RWPE2 (cell line): ENCODE measurements around the gene VAC14.

Experiments used
- ATAC-seq: fragments of 200-7000 bp; cut with Tn5 transposase; 3 replicates; pipeline ENCODE4 v1.9.1; 2021; ENCODE audit warnings: low read depth
- DNase-seq: peaks from one replicate; pipeline ENCODE4 v3.0.0-alpha.2; 2020; ENCODE audit warnings: low spot score
- H3K27ac ChIP-seq: fragments of 450-650 bp; 2 replicates; pipeline ENCODE4 v1.5.1; 2017; ENCODE audit warnings: mild to moderate bottlenecking; ENCODE audit not compliant: poor library complexity, severe bottlenecking
- H3K27me3 ChIP-seq: fragments of 250-450 bp; sonication (Bioruptor Pico); 2 replicates; pipeline ENCODE4 v1.5.1; 2021; ENCODE audit warnings: mild to moderate bottlenecking, moderate library complexity; ENCODE audit not compliant: insufficient read depth, poor library complexity, severe bottlenecking
- H3K36me3 ChIP-seq: fragments of 250-450 bp; sonication (Bioruptor Pico); 2 replicates; pipeline ENCODE4 v1.5.1; 2020; ENCODE audit warnings: low read depth, mild to moderate bottlenecking, moderate library complexity
- H3K4me1 ChIP-seq: fragments of 250-450 bp; sonication (Bioruptor Pico); 2 replicates; pipeline ENCODE4 v1.5.1; 2021; ENCODE audit warnings: mild to moderate bottlenecking, moderate library complexity; ENCODE audit not compliant: insufficient read depth, poor library complexity, severe bottlenecking
- H3K4me3 ChIP-seq: fragments of 250-450 bp; sonication (Bioruptor Pico); 2 replicates; pipeline ENCODE4 v1.5.1; 2021; ENCODE audit warnings: mild to moderate bottlenecking, moderate library complexity; ENCODE audit not compliant: severe bottlenecking
- H3K9me3 ChIP-seq: fragments of 250-450 bp; sonication (Bioruptor Pico); 2 replicates; pipeline ENCODE4 v1.5.1; 2021; ENCODE audit warnings: mild to moderate bottlenecking, moderate library complexity; ENCODE audit not compliant: severe bottlenecking
- TF ChIP-seq, protein P1 (sequence below): fragments of 450-650 bp; IDR thresholded peaks from one replicate; pipeline ENCODE4 v1.5.1; 2017; ENCODE audit warnings: mild to moderate bottlenecking, moderate library complexity; ENCODE audit not compliant: poor library complexity, severe bottlenecking

VAC14 gene

DNA sequence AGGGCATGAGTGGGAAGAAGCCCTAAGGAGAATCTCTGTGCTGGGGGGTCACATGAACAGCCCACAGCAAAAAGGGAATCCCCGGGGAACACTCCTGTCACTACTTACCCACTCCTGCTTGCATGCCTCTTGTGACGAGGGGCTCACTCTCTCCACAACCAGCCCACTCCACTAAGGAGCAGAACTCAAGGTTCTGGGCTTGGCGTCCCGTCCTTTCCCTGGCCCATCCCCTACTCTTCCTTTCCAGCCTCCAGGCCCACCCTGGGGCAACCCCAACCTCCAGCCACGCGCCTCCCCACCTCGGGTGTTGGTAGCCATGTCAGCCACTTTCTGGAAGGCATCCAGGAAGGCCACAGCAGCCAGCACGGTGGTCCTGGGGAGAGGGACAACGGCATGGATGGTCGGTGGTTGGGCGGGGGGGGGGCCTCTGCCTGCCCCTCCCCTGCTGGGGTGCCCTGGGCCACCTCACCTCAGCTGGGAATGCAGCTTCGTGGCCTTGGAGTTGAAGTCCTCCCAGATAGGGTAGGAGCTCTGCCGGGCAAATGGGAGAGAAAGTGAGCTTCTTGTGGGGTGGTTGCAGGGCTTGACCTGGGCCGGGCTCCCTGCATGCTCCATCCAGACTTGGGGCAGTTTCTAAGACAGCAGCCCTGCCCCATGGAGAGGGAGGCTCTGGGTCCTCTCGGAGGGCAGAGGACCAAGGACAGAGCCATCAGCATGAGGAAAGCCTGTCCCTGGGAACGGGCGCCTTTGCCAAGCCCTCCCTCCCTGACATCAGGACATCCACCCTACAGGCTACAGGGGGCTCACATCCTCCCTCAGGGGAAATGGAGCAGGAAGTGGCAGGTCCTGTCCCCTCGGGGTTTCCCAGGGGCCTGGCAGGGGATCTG is 120.2 kb downstream of the VAC14 start:
- H3K4me3 ChIP-seq = no peak overlapping the region
- H3K4me1 ChIP-seq = peaks cover 29% of the 10 kb centered on the region
- H3K27ac ChIP-seq = peak overlapping the region; percentile 92
- H3K36me3 ChIP-seq = peaks cover 80% of the 10 kb centered on the region
- DNase-seq = no peak
- H3K9me3 ChIP-seq = no peaks in the 10 kb centered on the region
- ATAC-seq = no peak
- H3K27me3 ChIP-seq = no peaks in the 10 kb centered on the region
- TF ChIP-seq, protein P1, sequence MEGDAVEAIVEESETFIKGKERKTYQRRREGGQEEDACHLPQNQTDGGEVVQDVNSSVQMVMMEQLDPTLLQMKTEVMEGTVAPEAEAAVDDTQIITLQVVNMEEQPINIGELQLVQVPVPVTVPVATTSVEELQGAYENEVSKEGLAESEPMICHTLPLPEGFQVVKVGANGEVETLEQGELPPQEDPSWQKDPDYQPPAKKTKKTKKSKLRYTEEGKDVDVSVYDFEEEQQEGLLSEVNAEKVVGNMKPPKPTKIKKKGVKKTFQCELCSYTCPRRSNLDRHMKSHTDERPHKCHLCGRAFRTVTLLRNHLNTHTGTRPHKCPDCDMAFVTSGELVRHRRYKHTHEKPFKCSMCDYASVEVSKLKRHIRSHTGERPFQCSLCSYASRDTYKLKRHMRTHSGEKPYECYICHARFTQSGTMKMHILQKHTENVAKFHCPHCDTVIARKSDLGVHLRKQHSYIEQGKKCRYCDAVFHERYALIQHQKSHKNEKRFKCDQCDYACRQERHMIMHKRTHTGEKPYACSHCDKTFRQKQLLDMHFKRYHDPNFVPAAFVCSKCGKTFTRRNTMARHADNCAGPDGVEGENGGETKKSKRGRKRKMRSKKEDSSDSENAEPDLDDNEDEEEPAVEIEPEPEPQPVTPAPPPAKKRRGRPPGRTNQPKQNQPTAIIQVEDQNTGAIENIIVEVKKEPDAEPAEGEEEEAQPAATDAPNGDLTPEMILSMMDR = no peak

DNA sequence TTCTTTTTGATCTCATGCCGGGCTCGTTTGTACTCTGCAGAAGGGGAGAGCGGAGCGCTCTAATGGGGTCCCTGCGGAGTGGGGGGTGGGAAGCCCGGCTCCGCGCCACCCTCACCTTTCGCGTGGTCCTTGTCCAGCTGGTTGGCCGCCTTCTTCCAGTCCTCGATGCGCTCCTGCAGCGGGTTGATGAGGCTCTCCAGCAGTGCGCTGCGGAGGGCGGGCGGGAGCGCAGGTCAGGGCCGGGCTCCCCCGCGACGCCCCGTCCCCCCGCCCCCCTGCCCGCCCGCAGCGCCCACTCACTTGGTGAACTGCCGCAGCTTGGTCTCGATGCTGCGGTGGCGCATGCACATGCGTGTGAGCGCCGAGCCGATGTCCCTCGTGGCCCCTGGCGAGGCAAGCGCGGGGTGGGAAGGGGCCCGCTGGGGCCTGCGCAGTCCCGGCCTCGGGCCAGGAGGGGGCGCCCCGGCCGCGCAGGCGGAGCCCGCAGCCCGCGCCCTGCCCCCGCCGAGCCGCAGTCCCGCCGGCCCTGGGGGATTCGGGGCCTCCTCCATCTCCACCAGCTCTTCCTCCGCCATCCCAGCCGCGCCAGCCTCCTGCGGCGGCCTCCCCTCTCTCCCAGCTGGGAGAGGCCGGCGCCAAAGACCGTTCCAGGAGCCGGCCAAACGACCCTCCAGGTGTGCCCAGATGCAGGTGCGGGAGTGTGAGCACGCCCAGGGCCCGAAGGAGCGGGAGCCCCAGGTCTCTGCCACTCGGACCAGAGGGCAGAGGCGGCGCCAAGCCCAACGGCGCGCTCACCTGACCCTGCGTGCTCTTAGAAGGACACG is 121.1 kb downstream of the VAC14 start:
- ATAC-seq (no peak), DNase-seq (no peak)
- no peaks in the 10 kb centered on the region for H3K9me3 ChIP-seq
- H3K27ac ChIP-seq = peak overlapping the region; percentile 92
- H3K4me1 ChIP-seq = peaks cover 29% of the 10 kb centered on the region
- H3K4me3 ChIP-seq = no peak overlapping the region
- TF ChIP-seq, protein P1 = peak; percentile 65
- H3K36me3 ChIP-seq = peaks cover 87% of the 10 kb centered on the region
- no peaks in the 10 kb centered on the region for H3K27me3 ChIP-seq

DNA sequence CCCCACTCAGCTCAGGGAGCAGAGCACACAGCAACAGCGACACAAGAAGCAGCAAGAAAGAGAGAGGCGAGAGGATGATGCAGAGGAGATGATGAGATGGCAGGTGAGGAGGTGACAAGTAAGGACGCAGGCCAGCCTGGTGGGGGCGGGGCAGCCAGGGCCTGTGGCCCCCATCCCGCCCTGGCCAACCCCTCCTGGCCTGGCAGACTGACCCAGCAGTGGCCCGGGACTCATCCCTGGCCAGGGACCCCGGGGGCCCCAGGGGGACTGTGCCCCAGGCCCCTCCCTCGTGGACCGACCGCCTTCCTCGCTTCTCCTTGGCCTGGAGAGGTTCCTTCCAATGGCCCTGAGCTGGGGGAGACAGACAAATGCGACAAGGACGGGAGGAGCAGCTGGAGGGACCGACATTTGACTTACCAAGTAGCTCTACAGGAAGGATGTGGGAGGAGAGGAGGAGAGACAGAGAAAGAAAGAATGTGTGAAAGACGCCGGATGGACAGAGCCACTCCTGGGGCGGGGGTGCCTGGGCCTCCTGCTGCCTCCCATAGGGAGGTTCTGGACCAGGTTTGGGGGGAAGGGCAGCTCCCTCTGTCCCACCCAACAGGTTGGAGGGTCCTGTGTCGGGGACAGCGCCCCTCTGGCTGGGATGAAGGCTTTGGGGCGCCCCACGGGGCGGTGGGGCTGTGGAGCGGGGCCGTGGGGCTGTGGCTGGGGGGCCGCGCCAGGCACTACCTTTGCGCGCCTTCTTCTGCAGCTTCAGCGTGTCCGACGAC is 121.9 kb downstream of the VAC14 start:
- Histone ChIP-seq H3K36me3 (peaks cover 91% of the 10 kb centered on the region), H3K4me1 (peaks cover 29% of the 10 kb centered on the region), H3K27me3 (no peaks in the 10 kb centered on the region), H3K9me3 (no peaks in the 10 kb centered on the region), H3K4me3 (no peak overlapping the region), H3K27ac (no peak overlapping the region)
- ATAC-seq = no peak
- TF ChIP-seq, protein P1 = no peak
- no peak for DNase-seq

DNA sequence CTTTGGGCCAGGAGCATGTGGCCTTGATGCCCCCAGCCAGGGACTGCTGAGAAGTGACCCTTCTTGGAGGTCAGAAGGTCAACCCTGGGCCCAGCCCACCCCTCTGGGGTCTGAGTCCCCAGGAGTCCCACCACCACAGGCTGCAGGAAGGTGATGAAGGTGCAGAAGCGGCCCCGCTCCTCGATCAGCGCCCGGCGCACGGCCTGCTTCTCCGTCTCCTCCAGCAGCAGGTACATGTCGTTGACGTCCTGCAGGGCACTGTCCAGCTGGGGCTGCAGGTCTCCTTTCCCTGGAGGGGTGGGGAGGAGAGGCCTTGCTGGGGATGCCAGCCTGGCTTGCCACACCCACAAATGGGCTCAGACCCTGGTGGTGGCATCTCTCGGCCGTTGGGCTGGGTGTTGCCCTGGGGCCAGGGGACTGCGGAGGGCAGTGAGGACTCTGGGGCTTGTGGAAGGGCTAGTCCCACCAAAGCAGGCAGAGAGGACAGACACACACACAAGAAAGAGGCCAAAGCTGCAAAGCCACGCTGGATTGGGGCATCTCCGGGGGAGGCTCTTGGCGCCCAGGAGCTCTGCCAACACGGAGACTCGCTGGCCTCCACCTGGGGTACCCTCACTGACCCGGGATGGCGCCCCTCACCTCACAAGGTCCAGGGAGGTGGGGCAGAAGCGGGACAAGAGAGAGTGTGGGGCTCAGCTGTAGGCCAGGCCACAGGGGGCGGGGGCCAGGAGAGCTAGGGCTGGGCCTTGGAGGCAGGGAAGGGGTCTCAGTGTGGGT is 122.6 kb downstream of the VAC14 start:
- DNase-seq (no peak), ATAC-seq (no peak)
- Histone ChIP-seq H3K27ac (no peak overlapping the region), H3K9me3 (no peaks in the 10 kb centered on the region), H3K36me3 (peaks cover 91% of the 10 kb centered on the region), H3K4me3 (no peak overlapping the region), H3K4me1 (peaks cover 22% of the 10 kb centered on the region), H3K27me3 (no peaks in the 10 kb centered on the region)
- TF ChIP-seq, protein P1 = no peak
